SHP77 (cell line): ENCODE results near the gene SPRR4.
A peak's percentile ranks its signal among the peaks of the same experiment; 100 is the strongest.

Source experiments
- DNase-seq, 2 experiments: peaks; one replicate each; lab custom pipeline; 2025; lab: John Stamatoyannopoulos, UW

Gene SPRR4, protein sequence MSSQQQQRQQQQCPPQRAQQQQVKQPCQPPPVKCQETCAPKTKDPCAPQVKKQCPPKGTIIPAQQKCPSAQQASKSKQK

DNA sequence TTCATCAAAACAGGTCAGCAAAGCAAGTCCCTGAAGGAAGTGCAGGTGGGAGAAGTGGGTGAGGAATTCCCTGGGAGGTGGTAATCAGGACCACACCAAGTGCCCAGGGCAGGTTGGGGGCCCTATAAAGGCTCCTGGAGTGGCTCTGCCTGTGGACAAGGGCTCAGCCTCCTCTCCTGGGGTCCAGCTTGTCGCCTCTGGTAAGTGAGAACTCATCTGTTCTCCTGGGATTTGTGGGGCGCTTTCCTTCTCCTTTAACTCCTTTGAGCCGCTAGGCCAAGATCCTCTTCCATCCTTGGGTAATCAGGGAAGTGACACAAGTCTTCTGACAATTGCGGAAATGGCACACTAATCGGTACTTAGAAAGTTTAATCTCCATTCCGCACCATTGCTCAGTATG, at the start of gene SPRR4:
TSS of gene SPRR4 (plus strand) at position 154 of the 400 bp plus-strand sequence. CDS start 1,243 bp downstream, outside the sequence.
- DNase-seq: no peak

DNA sequence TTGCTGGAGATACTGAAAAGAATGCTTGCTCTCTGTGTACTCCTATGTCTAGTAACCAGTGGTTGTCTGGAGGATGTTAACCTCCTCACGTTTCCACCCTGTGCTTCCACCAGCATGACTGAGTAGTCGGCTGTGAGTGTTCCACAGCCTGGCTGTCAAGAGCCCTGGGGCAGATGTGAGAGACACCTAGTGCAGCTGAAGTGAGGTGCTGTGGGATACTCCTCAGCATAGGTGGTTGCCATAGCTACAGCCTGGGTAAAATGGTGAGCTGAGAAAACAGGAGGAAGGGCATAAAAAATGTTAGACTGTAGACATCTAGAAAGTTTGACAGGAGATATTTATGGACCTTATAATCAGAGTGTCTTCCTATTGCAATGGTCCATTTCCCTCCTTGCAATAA, 46.3 kb upstream of the SPRR4 start:
- DNase-seq: no peak

DNA sequence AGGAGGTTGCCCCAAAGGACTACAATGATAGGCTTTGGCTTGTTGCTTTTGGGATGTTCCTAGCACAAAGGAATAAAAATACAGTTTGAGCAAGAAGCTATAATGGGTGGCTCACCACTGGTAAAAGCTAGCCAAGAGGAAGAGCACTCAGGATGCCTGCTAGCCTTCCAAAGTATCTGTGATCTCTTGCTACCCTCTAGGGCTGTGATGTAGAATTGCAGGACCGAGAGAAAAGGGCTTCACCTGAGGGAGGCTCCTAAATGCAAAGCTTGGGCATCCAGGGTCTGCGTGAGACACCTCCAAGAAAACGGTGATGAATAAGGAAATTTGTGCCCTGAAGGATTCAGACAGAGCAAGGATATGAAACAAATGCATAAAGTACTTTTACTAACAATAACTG, 44.4 kb upstream of the SPRR4 start:
- DNase-seq: peak; percentile 54 to 68

DNA sequence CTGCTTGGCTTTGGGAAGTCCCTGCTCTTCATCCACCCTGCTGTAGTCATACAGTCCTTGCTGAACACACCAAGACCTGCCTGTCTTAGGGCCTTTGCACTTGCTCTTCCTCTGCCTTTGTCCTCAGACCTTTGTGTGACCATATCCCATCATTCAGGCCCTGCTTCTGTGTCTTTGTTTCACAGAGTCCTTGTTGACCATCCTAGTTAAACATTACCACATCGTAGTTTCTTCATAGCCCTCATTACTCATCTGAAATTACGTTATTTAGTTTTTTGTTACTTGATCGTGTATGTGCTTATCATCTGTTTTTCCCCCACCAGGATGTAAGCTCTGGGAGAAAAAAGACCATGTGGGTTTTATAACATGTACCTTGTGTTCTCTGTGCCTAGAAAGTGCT, 41.8 kb upstream of the SPRR4 start:
- no peak for DNase-seq

DNA sequence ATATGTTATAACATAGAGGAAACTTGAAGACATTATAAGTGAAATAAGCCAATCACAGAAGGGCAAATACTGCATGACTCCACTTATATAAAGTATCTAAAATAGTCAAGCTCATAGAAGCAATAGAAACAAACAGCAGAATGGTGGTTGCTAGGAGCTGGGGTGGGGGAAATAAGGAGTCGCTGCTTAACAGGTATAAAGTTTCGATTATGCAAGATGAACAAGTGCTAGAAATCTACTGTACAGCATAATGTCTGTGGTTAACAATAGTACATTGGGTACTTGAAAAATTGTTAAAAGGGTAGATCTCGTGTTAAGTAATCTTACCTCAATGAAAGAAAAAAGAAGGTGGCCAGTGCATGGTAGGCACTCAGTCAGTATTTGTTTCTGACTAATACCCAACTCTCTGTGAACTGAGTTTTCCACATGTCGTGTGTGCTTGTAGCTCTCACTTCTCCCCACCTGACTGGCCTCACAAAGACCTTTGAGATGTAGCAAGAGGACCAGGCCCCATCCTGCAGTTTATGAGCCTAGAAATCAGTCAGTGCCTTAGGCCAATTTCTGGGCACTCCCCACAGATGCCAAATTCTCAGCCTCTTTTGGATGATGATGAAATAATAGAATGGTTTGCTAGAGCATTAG, 38.2 kb upstream of the SPRR4 start:
- DNase-seq: no peak

DNA sequence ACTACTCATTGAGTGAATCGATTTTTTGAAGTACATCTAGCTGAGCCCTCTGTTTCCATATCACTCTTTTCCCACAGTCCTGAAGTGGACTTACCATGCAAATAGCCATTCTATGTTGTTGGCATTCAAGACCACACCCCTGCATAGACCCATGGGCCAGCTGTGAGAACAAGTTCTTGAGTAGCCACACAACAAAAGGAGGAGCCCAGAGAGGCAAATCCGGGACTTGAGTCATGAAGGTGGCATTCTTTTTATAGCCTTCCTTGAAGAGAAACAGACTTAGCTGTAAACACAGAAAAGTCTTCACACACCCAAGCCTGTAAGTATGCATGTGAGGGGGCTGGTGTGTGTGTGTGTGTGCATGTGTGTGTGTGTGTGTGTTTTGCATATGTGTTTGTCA, 37.3 kb upstream of the SPRR4 start:
- DNase-seq: no peak

DNA sequence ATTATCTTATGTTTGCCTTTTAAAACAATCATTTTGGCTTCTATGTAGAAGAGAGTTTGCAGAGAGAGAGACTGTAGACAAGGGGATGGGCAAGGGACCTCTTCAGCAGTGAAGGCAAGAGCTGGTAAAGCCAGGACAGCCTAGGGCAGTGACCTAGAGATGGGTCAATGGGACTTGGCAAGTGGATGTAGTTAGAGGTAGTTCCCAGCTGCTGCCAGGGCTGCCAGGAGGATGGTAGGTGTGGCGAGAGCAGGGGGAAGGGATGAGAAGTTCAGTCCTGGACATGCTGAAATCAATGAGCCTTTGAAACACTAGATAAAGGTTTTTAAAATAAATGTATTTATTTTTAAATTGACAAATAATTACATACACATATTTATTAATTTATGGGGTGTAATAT, 29.8 kb upstream of the SPRR4 start:
- no peak for DNase-seq

DNA sequence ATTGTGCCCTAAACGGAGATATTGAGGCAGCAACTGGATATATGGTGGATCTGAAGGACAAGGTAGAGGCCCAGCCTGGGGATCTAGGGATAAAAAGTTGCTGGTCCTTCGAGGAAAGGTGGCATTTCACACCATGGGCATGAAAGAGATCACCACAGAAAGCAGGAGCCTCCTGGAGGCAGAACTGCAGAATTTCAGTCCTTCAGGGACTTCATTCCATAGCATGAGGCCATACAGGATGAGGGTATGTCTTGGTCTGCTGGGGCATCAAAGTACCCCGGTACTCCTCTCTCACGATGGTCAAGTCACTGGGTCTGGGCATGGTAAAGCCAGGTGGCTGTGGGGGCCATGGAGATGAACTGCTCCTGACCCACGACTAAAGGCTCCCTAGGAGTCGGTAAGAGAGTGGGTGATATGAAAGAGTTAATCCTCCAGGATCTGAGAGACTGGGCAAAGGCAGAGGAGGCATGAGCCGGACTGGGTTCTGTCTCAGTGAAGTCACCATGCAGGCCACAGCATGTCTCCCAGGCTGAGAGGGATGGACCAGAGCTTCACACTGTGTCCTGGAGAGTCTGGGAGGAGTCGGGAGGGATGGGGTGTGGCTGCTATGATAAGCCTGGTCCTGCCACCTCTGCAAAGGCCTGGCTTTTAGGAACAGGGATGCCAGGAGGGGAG, 29.3 kb upstream of the SPRR4 start:
- no peak for DNase-seq

DNA sequence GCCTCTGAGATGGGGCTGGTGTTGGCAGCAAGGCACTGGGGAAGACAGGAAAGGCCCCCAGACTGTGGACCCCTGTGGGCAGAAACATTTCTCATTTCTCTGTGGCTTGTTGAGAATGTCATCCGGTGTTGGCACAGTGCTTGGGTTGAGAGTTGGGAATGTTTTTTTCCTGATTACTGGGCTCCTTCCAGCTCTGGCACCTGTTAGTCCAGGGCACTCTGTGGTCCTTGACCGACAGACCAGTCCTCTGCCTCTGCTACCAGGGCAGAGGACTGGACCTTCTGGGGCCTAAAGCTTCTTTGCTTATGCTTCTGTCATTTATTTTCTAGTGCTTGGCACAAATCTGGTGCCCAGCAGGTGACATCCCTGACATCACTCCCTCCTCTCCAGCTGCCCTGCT, 28.3 kb upstream of the SPRR4 start:
- DNase-seq: no peak

DNA sequence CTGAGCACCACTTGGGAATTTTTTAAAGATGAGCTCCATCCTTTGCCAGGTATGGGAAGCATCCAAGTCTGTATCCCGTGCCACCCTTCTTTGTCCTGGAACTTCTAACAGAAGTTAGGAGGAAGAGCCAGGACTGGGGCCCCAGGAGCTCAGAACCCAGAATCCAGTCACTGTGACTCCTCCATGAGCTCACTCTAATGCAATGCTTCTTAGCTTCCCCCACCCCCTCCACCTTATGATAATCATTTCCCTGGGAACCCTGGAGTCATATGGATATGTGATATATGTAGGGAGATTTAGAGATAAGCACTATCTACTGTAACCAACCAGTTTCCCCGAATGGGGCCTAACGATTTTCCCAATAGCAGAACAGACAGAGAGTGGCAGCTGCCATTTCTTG, 24.2 kb upstream of the SPRR4 start:
- DNase-seq: no peak

DNA sequence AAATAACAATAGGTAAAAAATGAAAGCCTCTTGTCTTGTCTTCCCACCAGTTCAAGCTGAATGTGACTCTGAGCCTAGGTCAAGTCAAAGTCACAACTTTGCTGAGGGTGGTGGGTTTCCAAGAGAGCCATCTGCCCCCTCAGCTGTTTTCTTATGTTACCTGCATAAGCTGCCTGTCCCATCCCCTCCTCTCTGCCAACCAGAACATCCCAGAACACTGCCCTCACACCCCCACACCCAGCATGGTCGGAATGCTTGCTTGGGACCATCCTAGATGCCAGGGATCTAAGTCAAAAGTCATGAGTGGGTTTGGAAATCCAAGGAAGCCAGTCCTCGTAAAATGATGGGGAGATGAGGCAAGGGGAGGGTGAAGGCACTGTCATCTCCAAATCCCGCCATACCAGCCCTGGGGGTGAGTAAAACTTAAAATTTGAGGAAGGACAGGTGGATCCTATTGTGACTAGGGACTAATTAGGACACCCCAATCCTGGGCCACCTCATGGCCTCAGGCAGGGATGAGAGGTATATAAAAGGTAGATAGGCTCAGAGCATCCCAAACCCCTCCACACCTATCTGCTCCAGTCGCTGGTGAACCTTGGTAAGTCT, 23.7 kb upstream of the SPRR4 start, which contains the start of gene SPRR5:
TSS of gene SPRR5 (plus strand) at position 556 of the 606 bp plus-strand sequence. CDS start 1,349 bp downstream, outside the sequence.
- no peak for DNase-seq

DNA sequence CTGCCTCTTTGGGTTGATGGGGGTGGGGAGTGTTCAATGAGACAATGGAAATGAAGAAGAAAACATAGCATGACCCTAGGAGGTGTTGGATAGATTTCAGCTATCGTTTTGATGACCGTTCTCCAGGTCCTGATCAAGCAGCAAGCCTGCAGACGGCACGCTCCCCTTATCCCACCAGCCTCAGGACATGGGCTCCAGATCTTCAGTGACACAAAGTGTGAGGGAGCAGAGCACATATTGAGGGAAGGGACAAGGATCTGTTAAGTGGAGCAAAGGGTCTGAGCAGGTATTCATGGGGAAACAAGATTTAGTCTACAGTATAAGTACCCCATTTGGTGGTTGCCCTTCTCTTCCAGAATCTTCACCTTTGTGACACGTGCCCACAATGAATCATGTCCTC, 18.7 kb upstream of the SPRR4 start:
- no peak for DNase-seq

DNA sequence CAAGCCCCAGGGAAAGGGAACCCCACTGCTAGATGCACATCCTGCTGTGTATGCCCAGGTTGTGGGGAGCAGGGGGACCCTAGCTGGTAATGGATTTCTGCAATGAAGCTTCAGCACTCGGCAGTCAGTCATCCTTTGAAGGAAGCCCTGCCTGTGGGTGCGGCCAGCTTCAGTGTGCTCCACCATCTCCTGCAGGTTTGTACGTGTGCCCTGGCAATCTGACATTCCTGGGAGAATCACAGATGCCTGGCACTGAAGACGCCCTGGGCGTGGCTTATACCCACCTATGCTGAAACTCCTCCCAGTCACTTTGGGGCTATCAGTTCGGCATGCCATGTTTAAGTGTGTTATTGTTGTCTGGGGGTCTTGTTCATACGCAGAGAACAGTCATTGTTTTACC, 16.7 kb upstream of the SPRR4 start:
- DNase-seq: no peak

DNA sequence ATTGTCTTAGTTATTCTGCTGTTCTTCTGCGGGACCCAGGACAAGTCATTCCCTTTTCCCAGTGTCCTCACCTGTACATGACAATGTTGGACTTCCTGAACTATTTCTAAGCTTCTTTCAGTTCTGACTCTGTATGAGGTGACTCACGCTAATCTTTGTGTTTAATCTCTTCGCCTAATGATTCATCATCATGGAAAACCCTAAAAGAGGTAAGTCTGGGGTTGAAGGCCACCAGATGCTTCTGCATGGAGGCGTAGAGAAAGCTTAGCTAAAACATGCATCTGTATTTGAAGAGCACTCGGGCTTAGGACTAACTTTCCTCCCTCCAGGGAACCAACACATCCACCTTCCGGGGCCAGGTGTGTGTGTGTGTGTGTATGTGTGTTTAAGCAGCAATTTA, 16.0 kb upstream of the SPRR4 start:
- DNase-seq: no peak

DNA sequence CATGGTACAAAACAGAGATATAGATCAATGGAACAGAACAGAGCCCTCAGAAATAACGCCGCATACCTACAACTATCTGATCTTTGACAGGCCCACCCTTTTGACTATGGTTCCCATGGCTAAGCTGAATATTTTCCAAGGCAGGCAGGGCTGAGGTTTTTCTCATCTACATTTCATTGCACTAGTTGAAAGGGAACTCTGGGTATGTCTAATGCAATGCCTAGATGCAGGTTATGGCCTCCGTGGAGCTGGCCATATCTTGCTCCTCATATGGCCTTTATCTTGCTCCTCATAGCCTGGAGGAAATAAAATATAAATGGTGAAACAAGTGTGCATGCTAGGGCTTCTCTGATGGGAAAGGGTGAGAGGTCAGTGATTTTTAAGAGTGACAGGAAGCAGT, 12.9 kb upstream of the SPRR4 start:
- no peak for DNase-seq

DNA sequence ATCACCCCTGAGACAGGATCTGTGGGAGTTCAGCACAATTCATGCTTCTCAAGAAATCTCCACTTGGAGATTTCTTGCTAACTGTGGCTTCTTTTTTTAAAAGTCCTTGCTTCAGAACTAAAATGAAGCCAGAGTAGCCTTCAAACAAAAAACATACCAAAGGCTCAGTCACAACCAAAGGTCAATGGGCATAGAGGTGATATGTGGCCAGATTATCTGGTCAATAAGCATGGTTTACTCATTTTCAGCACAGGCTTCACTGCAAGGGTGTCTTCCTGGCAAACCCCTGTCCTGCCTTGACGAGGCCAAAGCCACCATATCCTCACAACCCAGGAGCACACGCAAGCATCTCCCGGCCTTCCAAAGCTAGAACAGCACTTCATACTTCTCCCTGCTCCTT, 11.2 kb upstream of the SPRR4 start:
- DNase-seq: no peak

DNA sequence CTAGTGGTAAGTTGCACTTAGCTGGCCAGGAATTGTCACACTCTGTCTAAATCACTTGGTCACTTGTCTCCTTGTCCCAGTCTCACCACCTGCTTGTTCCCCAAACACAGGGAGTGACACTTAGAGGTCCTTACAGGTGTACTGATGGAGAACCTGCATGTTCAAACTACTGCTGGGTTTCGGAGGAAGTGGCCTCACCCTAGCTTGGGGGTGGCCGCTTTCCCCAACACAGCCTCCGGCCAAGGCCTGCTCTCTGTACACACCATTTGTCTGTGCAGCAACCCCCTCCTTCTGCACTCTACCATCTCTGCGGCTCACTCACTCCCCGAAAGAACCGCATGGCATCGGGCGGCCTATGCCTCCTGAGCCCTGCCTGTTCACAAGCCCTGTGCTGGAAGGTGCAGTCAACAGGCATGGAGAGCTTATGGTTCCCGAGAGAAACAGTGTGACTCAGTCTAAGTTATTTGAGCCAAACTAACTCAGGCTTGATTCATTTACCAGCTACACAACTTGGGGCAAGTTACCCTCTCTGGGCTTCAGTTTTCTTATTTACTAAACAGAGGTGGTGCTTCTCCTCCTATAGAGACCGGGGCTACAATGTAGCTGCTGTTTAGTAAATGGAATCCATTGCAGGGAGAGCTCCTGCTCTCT, 10.5 kb upstream of the SPRR4 start:
- no peak for DNase-seq

DNA sequence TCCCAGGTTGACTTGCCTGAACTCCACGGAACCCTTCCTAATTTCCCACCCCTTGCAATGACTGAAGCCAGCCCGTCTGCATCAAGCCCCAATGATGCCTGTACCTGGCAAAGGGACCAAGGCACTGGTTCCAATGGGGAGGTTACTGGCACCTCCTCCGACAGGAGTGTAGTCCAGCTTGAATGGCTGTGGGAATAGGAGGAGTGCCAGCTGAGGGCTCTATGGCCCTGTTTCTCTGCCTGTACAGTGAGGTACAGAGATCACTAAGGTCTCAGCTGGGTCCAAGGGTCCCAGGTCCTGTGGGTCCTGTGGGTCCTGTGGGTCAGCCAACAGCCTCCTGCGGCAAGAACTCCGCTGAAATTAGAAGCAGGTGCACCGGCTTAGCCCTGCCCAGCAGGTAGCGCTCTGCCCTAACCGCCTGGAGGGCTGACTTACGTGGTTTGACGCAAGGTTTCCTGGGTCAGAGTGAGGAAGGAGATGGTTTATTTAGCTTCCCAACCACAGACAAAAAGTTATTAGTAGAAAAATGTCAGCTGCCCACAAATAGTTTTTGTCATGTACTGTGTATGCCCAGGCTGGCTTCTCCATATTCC, 9.9 kb upstream of the SPRR4 start:
- DNase-seq: no peak

DNA sequence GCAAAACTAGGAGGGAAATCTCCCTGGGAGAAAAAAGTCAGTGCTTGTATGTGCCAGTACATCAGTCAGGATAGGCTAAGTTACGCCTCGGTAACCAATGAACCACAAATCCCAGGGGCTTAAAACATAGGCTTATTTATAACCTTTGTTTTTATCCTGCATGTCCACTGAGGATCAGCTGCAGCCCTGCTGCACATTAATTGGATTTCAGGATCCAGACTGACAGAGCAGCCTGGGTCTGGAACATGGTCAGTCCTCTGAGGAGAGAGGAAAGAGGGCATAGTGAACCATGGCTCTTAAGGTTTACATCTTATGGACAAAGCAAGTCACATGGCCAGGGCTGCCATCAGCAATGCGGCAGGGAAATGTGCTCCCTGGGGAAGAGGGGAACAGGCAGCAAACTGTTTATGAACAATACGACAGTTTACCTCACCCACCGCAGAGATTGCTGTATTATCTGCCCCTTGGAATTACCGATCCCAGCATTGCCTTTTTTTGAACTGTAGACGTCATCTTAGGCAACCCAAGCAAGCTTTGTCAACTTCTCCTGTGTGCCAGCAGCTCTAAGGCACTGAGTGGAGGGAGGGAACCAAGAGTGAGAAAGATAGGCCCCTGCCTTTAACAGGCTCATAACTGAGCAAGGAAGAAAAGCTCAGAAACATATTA, 9.1 kb upstream of the SPRR4 start:
- DNase-seq: no peak

DNA sequence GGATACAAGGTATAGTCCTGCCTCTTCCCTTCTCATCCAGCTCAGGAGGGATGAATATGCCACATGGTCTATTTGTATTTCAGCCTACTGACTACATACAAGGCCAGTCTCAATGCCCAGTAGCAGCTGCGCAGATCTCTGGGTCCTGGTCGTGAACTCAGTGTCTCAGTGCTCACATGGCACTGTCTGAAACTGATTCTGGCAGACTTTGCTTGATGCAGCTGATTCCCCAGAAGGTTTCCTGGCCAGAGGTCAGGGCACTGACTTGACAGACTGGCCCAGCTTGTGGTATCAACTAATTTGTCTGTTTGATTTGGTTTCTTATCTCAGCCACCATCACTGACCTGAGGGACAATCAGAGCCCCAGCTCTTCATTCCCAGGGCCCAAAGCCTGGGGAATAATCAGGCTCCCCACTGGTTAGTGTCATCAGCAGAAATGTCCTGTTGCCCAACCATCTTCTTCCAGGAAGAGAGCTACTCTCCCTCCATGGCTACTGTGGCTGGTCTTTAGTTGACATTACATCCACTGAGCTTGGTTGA, 7.5 kb upstream of the SPRR4 start:
- no peak for DNase-seq

DNA sequence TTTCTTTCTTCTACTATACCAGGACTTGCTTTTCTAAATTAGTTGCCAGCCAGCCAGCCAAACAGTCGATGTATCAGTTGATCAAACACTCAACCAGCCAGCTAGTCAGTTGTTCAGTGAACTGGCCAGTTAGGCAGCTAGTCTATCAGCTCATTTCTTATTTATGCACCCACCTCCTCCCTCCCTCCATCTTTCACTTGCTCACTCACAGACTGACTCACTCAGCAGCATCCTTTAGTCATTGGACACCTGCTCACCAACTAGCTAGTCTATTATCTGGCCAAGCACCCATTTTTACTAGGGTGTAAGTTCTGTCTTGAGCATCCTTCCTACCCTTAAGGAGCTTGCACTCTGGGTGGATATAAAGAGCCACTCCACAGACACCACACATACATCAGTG, 5.9 kb upstream of the SPRR4 start:
- DNase-seq: no peak

DNA sequence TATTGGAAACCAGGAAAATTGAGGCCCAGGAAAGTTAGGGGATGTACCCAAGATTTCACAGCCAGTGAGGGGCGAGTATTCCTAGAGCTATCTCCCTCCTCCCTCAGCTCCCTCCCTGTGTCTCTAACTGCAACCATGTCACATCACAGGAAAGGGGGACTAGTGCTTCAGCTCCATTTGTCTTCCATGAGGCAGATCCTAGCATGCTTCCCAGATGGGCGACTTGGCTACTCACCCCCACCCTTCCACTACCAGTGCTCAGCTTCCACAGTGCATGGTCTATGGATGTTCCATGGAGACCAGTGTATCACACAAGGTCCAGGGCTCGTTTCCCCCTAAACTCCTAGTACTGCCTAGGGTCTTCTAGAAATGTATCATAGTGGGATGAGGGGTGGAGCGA, 4.6 kb upstream of the SPRR4 start:
- no peak for DNase-seq
